OCI-LY7 (cell line): ENCODE measurements around the gene KCNIP4.

Experiments
- EZH2phosphoT487 ChIP-seq: fragments of 200-600 bp; sonication (generic); IDR thresholded peaks from 2 replicates; pipeline ENCODE4 v1.6.1; 2018; ENCODE audit warnings: low read depth, borderline replicate concordance, mild to moderate bottlenecking, mixed run types, antibody characterized with exemption, low read length, moderate library complexity, mixed read lengths
- TF ChIP-seq, protein P1 (sequence below): fragments of 200-600 bp; sonication (generic); conservative IDR thresholded peaks from 2 replicates; pipeline ENCODE4 v1.5.1; 2014; ENCODE audit warnings: mild to moderate bottlenecking, antibody characterized with exemption, low read length, moderate library complexity, mixed read lengths

- TF ChIP-seq, protein P1, sequence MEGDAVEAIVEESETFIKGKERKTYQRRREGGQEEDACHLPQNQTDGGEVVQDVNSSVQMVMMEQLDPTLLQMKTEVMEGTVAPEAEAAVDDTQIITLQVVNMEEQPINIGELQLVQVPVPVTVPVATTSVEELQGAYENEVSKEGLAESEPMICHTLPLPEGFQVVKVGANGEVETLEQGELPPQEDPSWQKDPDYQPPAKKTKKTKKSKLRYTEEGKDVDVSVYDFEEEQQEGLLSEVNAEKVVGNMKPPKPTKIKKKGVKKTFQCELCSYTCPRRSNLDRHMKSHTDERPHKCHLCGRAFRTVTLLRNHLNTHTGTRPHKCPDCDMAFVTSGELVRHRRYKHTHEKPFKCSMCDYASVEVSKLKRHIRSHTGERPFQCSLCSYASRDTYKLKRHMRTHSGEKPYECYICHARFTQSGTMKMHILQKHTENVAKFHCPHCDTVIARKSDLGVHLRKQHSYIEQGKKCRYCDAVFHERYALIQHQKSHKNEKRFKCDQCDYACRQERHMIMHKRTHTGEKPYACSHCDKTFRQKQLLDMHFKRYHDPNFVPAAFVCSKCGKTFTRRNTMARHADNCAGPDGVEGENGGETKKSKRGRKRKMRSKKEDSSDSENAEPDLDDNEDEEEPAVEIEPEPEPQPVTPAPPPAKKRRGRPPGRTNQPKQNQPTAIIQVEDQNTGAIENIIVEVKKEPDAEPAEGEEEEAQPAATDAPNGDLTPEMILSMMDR, result no peak
- no peak for TF ChIP-seq EZH2phosphoT487
Observed at GRCh38 chr4:20868108-20868507, 1080.5 kb downstream of the KCNIP4 start.
